ENCODE results near the gene VPS37B.

GRCh38 chr12:122860040-122860853, 35.7 kb downstream of the VPS37B start:
- TF ChIP-seq CTCF (IDR thresholded peaks at IDR 0.05) (peak; percentile 94 to 95 (median 94)), POLR2A (IDR thresholded peaks at IDR 0.05) (no peak)

Data from uterus (tissue), 2 donors.